Cardiac fibroblast (primary cell): Measurements from ENCODE around the gene RNF39.
"Not testable (repeated sequence)": the region's sequence is repeated elsewhere in the genome, so short reads cannot be mapped to it uniquely, and the experiment has no call there.

Experiments
- DNase-seq, 2 donors: peaks; one replicate each; pipeline versions ENCODE4 v3.0.0 to v3.0.0-alpha.2; 2010; ENCODE audit warnings: low read depth in 2 of 2
- H3K4me3 ChIP-seq, 2 donors: replicated peaks in 1 of 2; 1 replicate in 1 of 2; 2 replicates in 1 of 2; pipeline ENCODE4 v1.5.1; 2011; ENCODE audit warnings: low read depth in 2 of 2, low read length in 2 of 2, mild to moderate bottlenecking in 2 of 2, moderate library complexity in 1 of 2
- CTCF ChIP-seq: IDR thresholded peaks from one replicate; pipeline ENCODE4 v1.5.1; 2011; ENCODE audit warnings: low read depth, mild to moderate bottlenecking, low read length, inconsistent platforms

Gene RNF39

GRCh38 chr6:30042476-30042875, 33.1 kb downstream of the RNF39 start:
- no peak overlapping the region for H3K4me3 ChIP-seq
- no peak for TF ChIP-seq CTCF
- no peak for DNase-seq

GRCh38 chr6:30041821-30042220, 33.7 kb downstream of the RNF39 start:
- H3K4me3 ChIP-seq = no peak overlapping the region
- no peak for TF ChIP-seq CTCF
- DNase-seq = no peak

- no peak for DNase-seq
- TF ChIP-seq CTCF = no peak
- H3K4me3 ChIP-seq = no peak overlapping the region
Observed at GRCh38 chr6:30041221-30041620, 34.3 kb downstream of the RNF39 start.

GRCh38 chr6:30037182-30037788, 38.3 kb downstream of the RNF39 start:
- peak; percentile 63 for TF ChIP-seq CTCF
- no peak overlapping the region for H3K4me3 ChIP-seq
- DNase-seq = peak; percentile 37 to 56

GRCh38 chr6:30035784-30036183, 39.8 kb downstream of the RNF39 start:
- TF ChIP-seq CTCF = no peak
- no peak overlapping the region for H3K4me3 ChIP-seq
- DNase-seq = no peak

- DNase-seq = peak; percentile 65 to 75
- H3K4me3 ChIP-seq = not testable (repeated sequence)
Observed at GRCh38 chr6:30033440-30033839, 42.1 kb downstream of the RNF39 start.

- no peak overlapping the region for H3K4me3 ChIP-seq
- DNase-seq = no peak
- TF ChIP-seq CTCF = no peak
Observed at GRCh38 chr6:30031381-30031780, 44.2 kb downstream of the RNF39 start.
